Skeletal muscle satellite cell (primary cell): ENCODE data around the gene DOCK4.

Experiments
- H3K27me3 ChIP-seq: 2 replicates; pipeline ENCODE4 v1.7.0; 2013; ENCODE audit warnings: low read length; ENCODE audit not compliant: control insufficient read depth, insufficient read depth
- H3K36me3 ChIP-seq: 2 replicates; pipeline ENCODE4 v1.7.0; 2013; ENCODE audit warnings: mild to moderate bottlenecking, control low read depth, low read length; ENCODE audit not compliant: insufficient read depth
- H3K4me1 ChIP-seq: 2 replicates; pipeline ENCODE4 v1.7.0; 2013; ENCODE audit warnings: low read length; ENCODE audit not compliant: control insufficient read depth, insufficient read depth
- H3K4me2 ChIP-seq: 2 replicates; pipeline ENCODE4 v1.7.0; 2013; ENCODE audit warnings: mild to moderate bottlenecking, low read length
- H3K4me3 ChIP-seq: 2 replicates; pipeline ENCODE4 v1.7.0; 2013; ENCODE audit warnings: low read length
- H3K9ac ChIP-seq: 2 replicates; pipeline ENCODE4 v1.7.0; 2013; ENCODE audit warnings: mild to moderate bottlenecking, low read depth, low read length, moderate library complexity
- H3K9me3 ChIP-seq: replicated peaks from 2 replicates; pipeline ENCODE4 v1.7.0; 2013; ENCODE audit warnings: mild to moderate bottlenecking, control low read depth, low read length

Gene DOCK4

DNA sequence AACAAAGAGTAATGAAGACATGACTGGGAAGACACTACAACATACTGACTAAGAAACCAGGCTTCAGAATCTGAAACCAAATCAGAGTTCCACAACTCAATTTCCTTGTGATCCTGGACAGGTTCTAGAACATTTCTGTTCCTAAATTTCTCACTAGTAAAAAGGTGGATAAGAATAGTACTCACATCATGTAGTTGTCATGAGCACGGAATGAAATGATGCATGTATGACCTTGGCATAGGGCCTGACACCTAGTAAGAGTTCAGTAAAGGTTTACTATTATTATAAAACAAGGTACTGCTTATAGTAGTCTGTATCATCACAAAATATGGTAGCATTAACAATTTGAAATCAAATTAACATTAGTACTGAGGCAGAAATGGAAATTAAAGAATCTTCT is 19.9 kb downstream of the DOCK4 start:
- Histone ChIP-seq H3K9ac (no peak overlapping the region), H3K27me3 (no peaks in the 10 kb centered on the region), H3K4me2 (no peak overlapping the region), H3K4me3 (no peak overlapping the region), H3K36me3 (no peaks in the 10 kb centered on the region), H3K4me1 (peaks cover 4% of the 10 kb centered on the region), H3K9me3 (no peaks in the 10 kb centered on the region)

DNA sequence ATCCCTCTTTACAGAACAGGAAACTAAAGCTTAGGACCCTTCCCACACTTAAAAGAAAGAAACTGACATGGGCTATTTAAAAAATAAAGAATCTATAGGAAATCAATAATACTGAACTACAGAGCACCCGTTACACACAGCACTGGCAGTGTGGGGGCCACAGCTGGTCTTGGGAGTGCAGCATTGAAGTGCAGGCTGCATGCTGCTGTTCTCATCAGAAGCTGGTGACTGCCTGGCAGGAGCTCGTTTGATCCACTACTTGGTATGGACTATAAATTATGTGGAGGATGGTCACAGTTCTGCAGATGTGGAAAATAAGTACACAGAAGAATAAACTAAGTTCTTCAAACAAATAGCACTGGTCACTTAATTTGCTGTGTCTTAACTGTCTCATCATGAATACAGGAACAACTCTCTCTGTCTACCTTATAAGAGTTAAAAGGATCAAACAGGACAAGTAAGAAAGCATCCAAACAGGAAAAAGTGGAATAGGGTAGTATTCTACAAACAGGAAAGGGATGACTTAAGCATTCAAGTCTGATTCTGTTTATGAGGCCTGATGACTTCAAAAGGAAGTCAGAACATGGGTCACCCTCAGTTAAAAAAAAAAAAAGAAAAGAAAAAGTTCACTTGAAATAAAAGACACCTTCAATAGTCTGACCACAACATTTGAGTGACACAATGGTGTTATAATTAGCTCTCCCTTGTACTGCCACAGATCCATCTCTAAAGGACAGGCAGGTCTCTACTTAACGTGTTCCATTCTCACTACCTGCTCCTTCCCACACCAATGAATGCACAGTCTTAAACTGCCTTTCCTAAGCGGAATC is 21.0 kb downstream of the DOCK4 start:
- H3K4me1 ChIP-seq: peaks cover 4% of the 10 kb centered on the region
- no peaks in the 10 kb centered on the region for H3K27me3 ChIP-seq
- no peak overlapping the region for H3K9ac ChIP-seq
- H3K9me3 ChIP-seq: no peaks in the 10 kb centered on the region
- H3K4me3 ChIP-seq: no peak overlapping the region
- no peak overlapping the region for H3K4me2 ChIP-seq
- no peaks in the 10 kb centered on the region for H3K36me3 ChIP-seq

DNA sequence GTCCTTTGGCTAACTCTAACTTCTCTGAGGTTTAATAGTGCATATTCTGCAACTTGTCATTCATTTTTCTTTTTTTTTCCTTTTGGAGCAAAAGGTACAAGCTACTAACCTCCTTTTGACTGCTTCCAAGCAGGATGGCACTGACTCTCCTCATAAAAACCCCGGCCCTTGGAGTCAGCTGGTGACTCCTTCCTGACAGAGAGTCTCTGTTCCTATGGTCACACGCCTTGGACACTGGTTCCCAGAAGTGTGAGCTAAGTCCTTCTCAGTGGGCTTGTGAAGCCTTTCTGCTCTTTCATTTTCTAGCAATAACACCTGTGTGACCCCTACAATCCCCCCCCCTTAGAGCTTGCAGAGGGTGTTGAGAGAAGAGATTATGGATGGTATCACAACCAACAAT is 21.7 kb downstream of the DOCK4 start:
- Histone ChIP-seq H3K4me2 (no peak overlapping the region), H3K36me3 (no peaks in the 10 kb centered on the region), H3K9me3 (no peaks in the 10 kb centered on the region), H3K9ac (no peak overlapping the region), H3K27me3 (no peaks in the 10 kb centered on the region), H3K4me1 (peaks cover 4% of the 10 kb centered on the region), H3K4me3 (no peak overlapping the region)

DNA sequence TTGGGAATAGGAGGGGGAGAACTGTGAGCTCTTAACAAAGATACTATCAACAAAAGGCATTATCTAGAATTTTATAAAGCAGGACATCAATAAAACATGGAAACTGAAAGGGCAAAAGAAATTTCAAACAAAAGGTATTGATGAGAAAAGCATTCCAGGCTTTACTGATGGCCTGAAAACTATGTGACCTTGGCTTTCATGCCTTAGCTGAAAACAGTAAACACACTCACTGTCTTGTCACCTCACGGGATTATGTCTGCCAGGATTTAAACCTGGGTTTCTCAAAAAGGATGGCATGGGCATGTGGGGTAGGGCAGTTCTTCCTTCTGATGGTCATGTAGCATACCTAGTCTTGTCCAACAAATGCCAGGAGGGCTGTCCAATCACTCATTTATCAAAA is 22.9 kb downstream of the DOCK4 start:
- Histone ChIP-seq H3K4me2 (no peak overlapping the region), H3K4me1 (peaks cover 4% of the 10 kb centered on the region), H3K9ac (no peak overlapping the region), H3K4me3 (no peak overlapping the region), H3K36me3 (no peaks in the 10 kb centered on the region), H3K9me3 (no peaks in the 10 kb centered on the region), H3K27me3 (no peaks in the 10 kb centered on the region)

- Histone ChIP-seq H3K36me3 (no peaks in the 10 kb centered on the region), H3K4me3 (no peak overlapping the region)
Measured at GRCh38 chr7:112182749-112183148, 23.4 kb downstream of the DOCK4 start.

GRCh38 chr7:112180223-112180622 is 26.0 kb downstream of the DOCK4 start:
- Histone ChIP-seq H3K4me3 (no peak overlapping the region), H3K9ac (no peak overlapping the region), H3K27me3 (no peaks in the 10 kb centered on the region), H3K4me1 (no peaks in the 10 kb centered on the region), H3K9me3 (no peaks in the 10 kb centered on the region), H3K36me3 (no peaks in the 10 kb centered on the region), H3K4me2 (no peak overlapping the region)

More at GRCh38 chr7:112182749-112183148, 23.4 kb downstream of the DOCK4 start:
- Histone ChIP-seq H3K9ac (no peak overlapping the region), H3K27me3 (no peaks in the 10 kb centered on the region), H3K9me3 (no peaks in the 10 kb centered on the region), H3K4me1 (peaks cover 4% of the 10 kb centered on the region), H3K4me2 (no peak overlapping the region)

GRCh38 chr7:112176693-112177415 is 29.3 kb downstream of the DOCK4 start:
- Histone ChIP-seq H3K4me2 (no peak overlapping the region), H3K4me3 (no peak overlapping the region), H3K9ac (no peak overlapping the region), H3K27me3 (no peaks in the 10 kb centered on the region), H3K9me3 (no peaks in the 10 kb centered on the region), H3K36me3 (no peaks in the 10 kb centered on the region), H3K4me1 (peaks cover 6% of the 10 kb centered on the region)

DNA sequence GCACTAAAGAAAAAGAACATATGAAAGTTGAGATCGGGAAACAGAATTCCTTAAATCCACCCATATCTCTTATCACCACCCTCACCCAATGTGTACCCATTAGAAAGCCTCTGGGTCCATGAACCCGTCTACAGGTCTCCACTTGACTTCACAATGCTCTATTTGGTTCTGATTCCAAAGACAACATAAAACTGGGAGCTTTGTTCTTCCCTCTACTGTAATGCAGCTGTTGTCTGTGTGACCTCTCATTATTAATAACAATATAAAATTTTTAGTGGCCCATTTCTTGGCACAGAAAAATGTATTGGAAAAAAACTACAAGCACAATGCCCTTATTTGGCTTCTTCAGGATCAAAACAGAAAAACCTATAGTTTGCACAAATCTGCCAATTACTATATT is 30.0 kb downstream of the DOCK4 start:
- H3K4me2 ChIP-seq: no peak overlapping the region
- no peaks in the 10 kb centered on the region for H3K27me3 ChIP-seq
- no peaks in the 10 kb centered on the region for H3K36me3 ChIP-seq
- peaks cover 6% of the 10 kb centered on the region for H3K4me1 ChIP-seq
- H3K4me3 ChIP-seq: no peak overlapping the region
- no peak overlapping the region for H3K9ac ChIP-seq
- H3K9me3 ChIP-seq: no peaks in the 10 kb centered on the region

- Histone ChIP-seq H3K27me3 (no peaks in the 10 kb centered on the region), H3K9ac (no peak overlapping the region), H3K36me3 (no peaks in the 10 kb centered on the region), H3K4me3 (no peak overlapping the region), H3K4me2 (no peak overlapping the region), H3K4me1 (peaks cover 6% of the 10 kb centered on the region), H3K9me3 (no peaks in the 10 kb centered on the region)
Measured at GRCh38 chr7:112174192-112174591, 32.0 kb downstream of the DOCK4 start.

GRCh38 chr7:112173568-112173905 is 32.7 kb downstream of the DOCK4 start:
- Histone ChIP-seq H3K4me3 (no peak overlapping the region), H3K36me3 (no peaks in the 10 kb centered on the region), H3K4me2 (no peak overlapping the region), H3K9ac (no peak overlapping the region), H3K4me1 (peaks cover 6% of the 10 kb centered on the region), H3K27me3 (no peaks in the 10 kb centered on the region), H3K9me3 (no peaks in the 10 kb centered on the region)

DNA sequence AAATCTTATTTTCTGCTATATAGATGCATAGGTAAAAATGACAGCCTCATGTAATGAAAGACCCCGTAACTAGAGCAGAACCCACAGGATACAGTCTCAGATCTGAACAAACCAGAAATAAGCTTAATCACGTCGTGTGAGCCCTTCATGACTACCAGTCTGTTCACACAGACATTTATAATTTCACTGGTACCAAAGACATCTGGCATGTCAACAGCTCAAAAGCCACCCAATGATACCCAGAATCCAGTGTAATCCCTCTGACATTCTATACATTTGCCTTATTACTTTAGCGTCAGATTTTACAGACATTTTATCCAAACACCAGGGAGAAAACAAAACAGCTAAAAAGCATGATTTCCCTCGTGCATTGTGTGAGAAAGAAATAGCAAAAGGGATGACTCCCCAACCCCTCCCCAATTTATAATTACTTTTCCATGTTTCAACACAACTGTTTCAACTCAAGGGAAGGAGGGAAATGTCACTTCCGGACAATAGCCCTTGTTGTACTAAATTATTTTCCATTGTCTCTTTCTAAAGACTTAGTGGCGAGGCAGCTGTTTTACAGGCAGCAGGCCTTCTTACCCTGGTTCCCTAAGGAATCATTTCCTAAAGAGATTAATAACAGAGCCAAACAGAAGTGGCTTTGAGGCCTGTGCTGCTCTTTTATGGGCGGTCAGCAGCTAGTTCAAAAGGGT is 33.2 kb downstream of the DOCK4 start:
- Histone ChIP-seq H3K27me3 (no peaks in the 10 kb centered on the region), H3K4me2 (no peak overlapping the region), H3K9ac (no peak overlapping the region), H3K4me3 (no peak overlapping the region), H3K9me3 (no peaks in the 10 kb centered on the region), H3K36me3 (no peaks in the 10 kb centered on the region), H3K4me1 (peaks cover 6% of the 10 kb centered on the region)
